IMR-90 (cell line): Measurements from ENCODE around the gene TUBGCP2. TPM values are rescaled to one million over a fixed set of nuclear protein-coding genes. Genes with fewer than 3 reads are reported as not detected.

Source experiments
- ATAC-seq: fragments of 200-7000 bp; cut with Tn5 transposase; 2 replicates; pipeline ENCODE4 v1.9.1; 2020; ENCODE audit warnings: low read depth, mild to moderate bottlenecking, moderate library complexity
- BruUV-seq: library from RNA; stranded (reverse); fragments of 400-500 nt; replicated peaks from 2 replicates; lab custom pipeline; 2021; lab: Mats Ljungman, UMichigan
- CTCF ChIA-PET: fragments of 300-600 bp; formaldehyde crosslinking; extraction: SDS; loops from one replicate; lab custom pipeline; 2021; ENCODE audit warnings: antibody characterized with exemption; lab: Yijun Ruan, JAX
- POLR2A ChIA-PET: fragments of 300-600 bp; sonication (Branson Sonifier 250); formaldehyde crosslinking; loops from one replicate; lab custom pipeline; 2022; ENCODE audit warnings: antibody characterized with exemption; ENCODE audit not compliant: unreplicated experiment; lab: Charles Lee
- DNase-seq: peaks from one replicate; pipeline ENCODE4 v3.0.0; 2013
- H2AFZ ChIP-seq: replicated peaks from 2 replicates; pipeline ENCODE3; 2013; ENCODE audit warnings: low read length, mild to moderate bottlenecking; ENCODE audit not compliant: poor library complexity
- H2AK5ac ChIP-seq: 2 replicates; pipeline ENCODE4 v1.6.1; 2013; ENCODE audit warnings: low read depth, low read length, inconsistent platforms
- H2AK9ac ChIP-seq: replicated peaks from 2 replicates; pipeline ENCODE3; 2013; ENCODE audit warnings: mild to moderate bottlenecking, low read depth, low read length, moderate library complexity; ENCODE audit not compliant: poor library complexity
- H2BK120ac ChIP-seq: 2 replicates; pipeline ENCODE4 v1.6.1; 2013; ENCODE audit warnings: low read depth, low read length, inconsistent platforms
- H2BK15ac ChIP-seq: 3 replicates; pipeline ENCODE4 v1.6.1; 2013; ENCODE audit warnings: low read depth, low read length, inconsistent platforms
- H2BK20ac ChIP-seq: 2 replicates; pipeline ENCODE4 v1.6.1; 2013; ENCODE audit warnings: low read depth, mild to moderate bottlenecking, inconsistent platforms, low read length, moderate library complexity
- H2BK5ac ChIP-seq: 2 replicates; pipeline ENCODE4 v1.6.1; 2013; ENCODE audit warnings: mild to moderate bottlenecking, low read depth, low read length, inconsistent platforms; ENCODE audit not compliant: poor library complexity, severe bottlenecking
- H3K14ac ChIP-seq: replicated peaks from 2 replicates; pipeline ENCODE4 v1.6.1; 2013; ENCODE audit warnings: low read depth, low read length, inconsistent platforms
- H3K18ac ChIP-seq: 2 replicates; pipeline ENCODE4 v1.6.1; 2013; ENCODE audit warnings: low read depth, low read length, control low read depth
- H3K23ac ChIP-seq: 2 replicates; pipeline ENCODE4 v1.6.1; 2013; ENCODE audit warnings: low read depth, low read length, inconsistent platforms
- H3K27ac ChIP-seq: 2 replicates; pipeline ENCODE4 v1.5.1; 2013; ENCODE audit warnings: mild to moderate bottlenecking, control low read depth, low read length; ENCODE audit not compliant: insufficient read depth
- H3K27me3 ChIP-seq: 2 replicates; pipeline ENCODE4 v1.6.1; 2013; ENCODE audit warnings: low read length; ENCODE audit not compliant: control insufficient read depth, insufficient read depth
- H3K36me3 ChIP-seq: 2 replicates; pipeline ENCODE4 v1.6.1; 2013; ENCODE audit warnings: low read length, mixed read lengths; ENCODE audit not compliant: control insufficient read depth, insufficient read depth
- H3K4ac ChIP-seq: 2 replicates; pipeline ENCODE4 v1.6.1; 2013; ENCODE audit warnings: low read depth, low read length, inconsistent platforms
- H3K4me1 ChIP-seq: 2 replicates; pipeline ENCODE4 v1.6.1; 2013; ENCODE audit warnings: low read length, mixed read lengths; ENCODE audit not compliant: control insufficient read depth, insufficient read depth
- H3K4me2 ChIP-seq: 2 replicates; pipeline ENCODE4 v1.6.1; 2013; ENCODE audit warnings: low read depth, mild to moderate bottlenecking, control low read depth, low read length, moderate library complexity
- H3K4me3 ChIP-seq: 2 replicates; pipeline ENCODE4 v1.5.1; 2013; ENCODE audit warnings: low read depth, mild to moderate bottlenecking, control low read depth, low read length, moderate library complexity; ENCODE audit not compliant: insufficient read depth
- H3K56ac ChIP-seq: 2 replicates; pipeline ENCODE4 v1.6.1; 2013; ENCODE audit warnings: low read length, inconsistent platforms; ENCODE audit not compliant: insufficient read depth; ENCODE audit errors: extremely low read depth
- H3K79me1 ChIP-seq, 2 experiments: 2 replicates each; pipeline ENCODE4 v1.6.1; 2013; ENCODE audit warnings: low read length in 2 of 2, inconsistent platforms in 1 of 2, low read depth in 1 of 2
- H3K9ac ChIP-seq: 2 replicates; pipeline ENCODE4 v1.6.1; 2013; ENCODE audit warnings: low read depth, low read length, control low read depth
- H3K9me1 ChIP-seq: 2 replicates; pipeline ENCODE4 v1.6.1; 2013; ENCODE audit warnings: low read length, inconsistent platforms; ENCODE audit not compliant: insufficient read depth
- H3K9me3 ChIP-seq: 2 replicates; pipeline ENCODE4 v1.6.1; 2013; ENCODE audit warnings: low read length; ENCODE audit not compliant: control insufficient read depth, insufficient read depth
- H4K20me1 ChIP-seq: 2 replicates; pipeline ENCODE4 v1.6.1; 2013; ENCODE audit warnings: low read length, inconsistent platforms; ENCODE audit not compliant: insufficient read depth
- H4K5ac ChIP-seq: 2 replicates; pipeline ENCODE4 v1.6.1; 2013; ENCODE audit warnings: mild to moderate bottlenecking, low read depth, low read length, control low read depth
- H4K8ac ChIP-seq, 2 experiments: 2 replicates each; pipeline ENCODE4 v1.6.1; 2013; ENCODE audit warnings: low read depth in 2 of 2, low read length in 2 of 2, control low read depth in 1 of 2, inconsistent platforms in 1 of 2
- H4K91ac ChIP-seq: 2 replicates; pipeline ENCODE4 v1.6.1; 2013; ENCODE audit warnings: low read depth, low read length, inconsistent platforms; ENCODE audit not compliant: insufficient read depth
- BHLHE40 ChIP-seq: fragments of 150-350 bp; IDR thresholded peaks from 2 replicates; pipeline ENCODE4 v1.6.1; 2016; ENCODE audit warnings: mild to moderate bottlenecking, low read depth, low read length
- CTCF ChIP-seq: conservative IDR thresholded peaks from 2 replicates; pipeline ENCODE4 v1.5.1; 2012; ENCODE audit warnings: mild to moderate bottlenecking, low read depth, low read length, improper control_type of control experiment
- ELK1 ChIP-seq: fragments of 150-350 bp; IDR thresholded peaks from 2 replicates; pipeline ENCODE4 v1.6.1; 2016; ENCODE audit warnings: low read depth, mild to moderate bottlenecking, low read length, moderate library complexity, borderline replicate concordance
- MXI1 ChIP-seq: IDR thresholded peaks from 2 replicates; pipeline ENCODE4 v1.6.1; 2012; ENCODE audit warnings: low read depth, mild to moderate bottlenecking, low read length, moderate library complexity, borderline replicate concordance
- RAD21 ChIP-seq: IDR thresholded peaks from 2 replicates; pipeline ENCODE4 v1.6.1; 2012; ENCODE audit warnings: low read length, improper control_type of control experiment
- RCOR1 ChIP-seq: IDR thresholded peaks from 2 replicates; pipeline ENCODE4 v1.6.1; 2012; ENCODE audit warnings: mild to moderate bottlenecking, low read length, improper control_type of control experiment; ENCODE audit not compliant: insufficient replicate concordance
- RFX5 ChIP-seq: IDR thresholded peaks from 2 replicates; pipeline ENCODE4 v1.8.0; 2012; ENCODE audit warnings: low read depth, mild to moderate bottlenecking, low read length, moderate library complexity
- SMC3 ChIP-seq: fragments of 150-350 bp; IDR thresholded peaks from 2 replicates; pipeline ENCODE4 v1.6.1; 2016; ENCODE audit warnings: low read depth, mild to moderate bottlenecking, antibody characterized with exemption, low read length, moderate library complexity
- WGBS, 2 experiments: methylation state at CpG; one replicate each; pipeline versions ENCODE4 v1.1.5 to v1.1.7; 2013; ENCODE audit warnings: missing lambda C conversion rate in 2 of 2; ENCODE audit not compliant: insufficient read length in 1 of 2; ENCODE audit errors: extremely low coverage in 2 of 2; 5-methylcytosine and 5-hydroxymethylcytosine counted together
- dilution Hi-C: fragments of 300-500 bp; cut with HindIII; formaldehyde crosslinking; loops from one replicate; pipeline ENCODE4 v1.14.3; 2018; ENCODE audit warnings: low sequenced_read_pairs; ENCODE audit not compliant: unreplicated experiment
- in situ Hi-C: fragments of 300-500 bp; cut with MboI; formaldehyde crosslinking; loops from 3 replicates; pipeline ENCODE4 v1.14.3; 2019; ENCODE audit warnings: low sequenced_read_pairs, inconsistent platforms, mixed read lengths
- intact Hi-C: fragments of 100-400 bp; cut with micrococcal nuclease; formaldehyde crosslinking; loops from 2 replicates; pipeline ENCODE4 v1.10.0; 2022
- polyA plus RNA-seq, 3 experiments: library from polyadenylated mRNA; depleted of rRNA; stranded (reverse); fragments of >200 nt; gene quantifications; 2 replicates each; pipeline ENCODE4 v1.2.3, GENCODE V29; 2012; ENCODE audit warnings: low replicate concordance in 1 of 3
- total RNA-seq: library from RNA; depleted of rRNA; stranded (reverse); fragments of >200 nt; gene quantifications from 2 replicates; pipeline ENCODE4 v1.2.3, GENCODE V29; 2012

The TUBGCP2 gene
- total and polyA plus RNA-seq, 2 of the 4 experiments (the other 2 are of a cell fraction), result 48.1 to 72.6 TPM

DNA sequence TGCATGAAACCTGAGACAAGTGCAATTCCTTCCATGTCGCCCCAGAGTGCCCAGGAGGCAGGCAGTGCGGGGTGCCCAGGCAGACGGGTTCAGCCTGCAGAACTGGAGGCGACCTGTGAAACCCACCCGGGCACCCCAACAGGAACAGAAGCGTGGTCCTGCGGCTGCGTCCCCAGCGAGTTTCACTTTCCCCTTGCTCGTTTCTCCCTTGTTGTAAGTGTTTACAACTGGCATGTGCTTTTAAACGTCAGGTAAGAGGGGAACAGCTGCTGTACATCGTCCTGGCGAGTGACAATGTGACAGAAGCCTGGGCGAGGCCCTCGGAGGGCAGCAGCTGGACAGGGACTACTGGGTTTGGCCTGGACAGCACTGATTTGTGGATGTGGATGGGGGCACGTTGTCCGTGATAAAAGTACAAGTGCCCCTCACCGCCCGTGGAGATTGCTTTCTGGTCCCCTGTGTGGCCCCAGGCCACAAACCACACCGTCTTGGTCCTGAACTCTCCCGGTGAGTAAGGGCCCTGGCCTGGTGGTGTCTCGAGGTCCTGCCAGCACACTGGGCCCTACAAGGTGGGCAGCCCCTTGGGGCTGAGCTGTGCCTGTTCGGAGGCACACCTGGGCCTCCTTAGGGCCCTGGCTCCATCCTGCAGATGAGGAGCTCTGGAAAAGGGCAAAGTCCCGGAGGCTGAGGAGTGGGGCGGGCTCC lies 67.0 kb downstream of the TUBGCP2 start:
- H3K9me3 ChIP-seq, result no peaks in the 10 kb centered on the region
- H4K8ac ChIP-seq, result no peak overlapping the region
- no peak overlapping the region for H3K14ac ChIP-seq
- no peak overlapping the region for H2BK20ac ChIP-seq
- H2BK15ac ChIP-seq, result no peak overlapping the region
- H3K79me1 ChIP-seq, result no peaks in the 10 kb centered on the region
- H2BK120ac ChIP-seq, result no peak overlapping the region
- in situ Hi-C loops, result no loop called here
- ChIA-PET CTCF (no interaction called here), POLR2A (no interaction called here)
- H3K9me1 ChIP-seq, result peaks cover 4% of the 10 kb centered on the region
- ATAC-seq, result no peak
- no peak overlapping the region for H4K91ac ChIP-seq
- peaks cover 49% of the 10 kb centered on the region for H3K27me3 ChIP-seq
- H3K36me3 ChIP-seq, result no peaks in the 10 kb centered on the region
- H3K18ac ChIP-seq, result no peak overlapping the region
- no peak overlapping the region for H3K56ac ChIP-seq
- 66% methylated on average over 16 of the region's 25 CpGs; no CpG with 5 or more reads in 1 of the 2 experiments for WGBS, 2 experiments
- H2AK5ac ChIP-seq, result no peak overlapping the region
- no peak overlapping the region for H3K9ac ChIP-seq
- dilution Hi-C loops, result no loop called here
- DNase-seq, result no peak
- H2BK5ac ChIP-seq, result no peak overlapping the region
- H3K4ac ChIP-seq, result no peak overlapping the region
- no peak overlapping the region for H3K27ac ChIP-seq
- no peak overlapping the region for H2AK9ac ChIP-seq
- no peak overlapping the region for H3K4me2 ChIP-seq
- intact Hi-C loops, result no loop called here
- no peak overlapping the region for H2AFZ ChIP-seq
- H3K4me1 ChIP-seq, result peaks cover 1% of the 10 kb centered on the region; the same call in 1 of the 2 replicates
- no peak overlapping the region for H4K5ac ChIP-seq
- H3K23ac ChIP-seq, result no peak overlapping the region
- H3K4me3 ChIP-seq, result no peak overlapping the region
- no peaks in the 10 kb centered on the region; the same call in 1 of the 2 replicates for H4K20me1 ChIP-seq
- TF ChIP-seq RFX5 (no peak), BHLHE40 (no peak), RCOR1 (no peak), SMC3 (no peak), MXI1 (no peak), CTCF (no peak), RAD21 (no peak), ELK1 (no peak)
- BruUV-seq, result no TSS peak
